HCT116 (cell line): ENCODE data around the gene SMAD7. TPM values are rescaled to one million over a fixed set of nuclear protein-coding genes. Genes with fewer than 3 reads are reported as not detected.

Source experiments
- ATAC-seq: fragments of 200-7000 bp; cut with Tn5 transposase; 2 replicates; pipeline ENCODE4 v1.9.1; 2020; ENCODE audit warnings: mild to moderate bottlenecking, moderate library complexity
- BruUV-seq: library from RNA; stranded (reverse); fragments of 400-500 nt; replicated peaks from 2 replicates; lab custom pipeline; 2021; lab: Mats Ljungman, UMichigan
- CTCF ChIA-PET: fragments of 300-600 bp; sonication (Branson Sonifier 250); formaldehyde crosslinking; loops from one replicate; lab custom pipeline; 2021; ENCODE audit warnings: antibody characterized with exemption; lab: Charles Lee
- POLR2A ChIA-PET: fragments of 300-600, 350-600 bp; sonication (Branson Sonifier 250); formaldehyde crosslinking; loops from one replicate; lab custom pipeline; 2021; ENCODE audit warnings: antibody characterized with exemption; lab: Charles Lee
- RAD21 ChIA-PET, 2 experiments: fragments of 300-600 bp; sonication (Branson Sonifier 250); formaldehyde crosslinking; loops; one replicate each; lab custom pipeline; 2023; ENCODE audit warnings: low total read pairs in 2 of 2; ENCODE audit not compliant: uncharacterized antibody in 2 of 2, unreplicated experiment in 2 of 2, low non-redundant PET in 1 of 2; lab: Charles Lee
- DNase-seq: peaks from one replicate; pipeline ENCODE4 v3.0.0-alpha.2; 2010; ENCODE audit warnings: low read depth, low spot score
- H2AFZ ChIP-seq: fragments of 200-600 bp; shearing (Covaris generic), sonication (generic); 2 replicates; pipeline ENCODE4 v1.6.1; 2017; ENCODE audit warnings: low read depth, mixed run types, mixed read lengths, antibody characterized with exemption, low read length; ENCODE audit not compliant: poor library complexity, severe bottlenecking
- H3K27ac ChIP-seq: 2 replicates; pipeline ENCODE4 v1.5.1; 2012; ENCODE audit warnings: low read depth, low read length
- H3K27me3 ChIP-seq: fragments of 200-600 bp; sonication (generic); 2 replicates; pipeline ENCODE4 v1.6.1; 2016; ENCODE audit warnings: mixed run types, low read length, mixed read lengths; ENCODE audit not compliant: insufficient read depth
- H3K36me3 ChIP-seq, 2 experiments: fragments of 200-500 bp in 1 of 2; fragments of 200-600 bp in 1 of 2; sonication (Bioruptor generic) in 1 of 2; sonication (generic) in 1 of 2; 2 replicates each; pipeline versions ENCODE4 v1.5.1 to v1.6.1; 2014 to 2016; ENCODE audit warnings: low read length in 2 of 2, inconsistent platforms in 1 of 2, mixed read lengths in 1 of 2, mixed run types in 1 of 2; ENCODE audit not compliant: insufficient read depth in 2 of 2, control insufficient read depth in 1 of 2
- H3K4me1 ChIP-seq, 2 experiments: fragments of 200-600 bp in 1 of 2; sonication (generic) in 1 of 2; 2 replicates each; pipeline versions ENCODE4 v1.5.1 to v1.6.1; 2012 to 2017; ENCODE audit warnings: low read length in 2 of 2, inconsistent platforms in 1 of 2, mild to moderate bottlenecking in 1 of 2, mixed read lengths in 1 of 2, mixed run types in 1 of 2, moderate library complexity in 1 of 2; ENCODE audit not compliant: insufficient read depth in 2 of 2, control insufficient read depth in 1 of 2
- H3K4me2 ChIP-seq: fragments of 200-600 bp; sonication (generic); 2 replicates; pipeline ENCODE4 v1.6.1; 2017; ENCODE audit warnings: mixed run types, low read length, mixed read lengths
- H3K4me3 ChIP-seq, 2 experiments: fragments of 200-600 bp in 1 of 2; sonication (generic) in 1 of 2; replicated peaks in 1 of 2; 2 replicates each; pipeline ENCODE4 v1.5.1; 2011 to 2016; ENCODE audit warnings: low read length in 2 of 2, control low read depth in 1 of 2, low read depth in 1 of 2, mild to moderate bottlenecking in 1 of 2, mixed read lengths in 1 of 2, mixed run types in 1 of 2
- H3K79me2 ChIP-seq: fragments of 200-600 bp; sonication (generic); 2 replicates; pipeline ENCODE4 v1.6.1; 2017; ENCODE audit warnings: mild to moderate bottlenecking, mixed run types, low read length, moderate library complexity, mixed read lengths; ENCODE audit not compliant: insufficient read depth
- H3K9ac ChIP-seq: fragments of 200-600 bp; sonication (generic); 2 replicates; pipeline ENCODE4 v1.6.1; 2016; ENCODE audit warnings: low read length, mixed read lengths
- H3K9me2 ChIP-seq: fragments of 200-600 bp; sonication (generic), shearing (Covaris generic); 2 replicates; pipeline ENCODE4 v1.6.1; 2017; ENCODE audit warnings: mixed run types, mild to moderate bottlenecking, moderate library complexity; ENCODE audit not compliant: insufficient read depth
- H3K9me3 ChIP-seq, 2 experiments: fragments of 200-500 bp in 1 of 2; fragments of 200-600 bp in 1 of 2; sonication (Bioruptor generic) in 1 of 2; sonication (generic) in 1 of 2; 2 replicates each; pipeline ENCODE4 v1.6.1; 2014 to 2017; ENCODE audit warnings: low read length in 2 of 2, mixed read lengths in 2 of 2, inconsistent platforms in 1 of 2, low read depth in 1 of 2, mild to moderate bottlenecking in 1 of 2, mixed run types in 1 of 2, moderate library complexity in 1 of 2; ENCODE audit not compliant: control insufficient read depth in 1 of 2, insufficient read depth in 1 of 2
- H4K20me1 ChIP-seq: fragments of 200-600 bp; sonication (generic), shearing (Covaris generic); 2 replicates; pipeline ENCODE4 v1.6.1; 2017; ENCODE audit warnings: mixed run types, mild to moderate bottlenecking, moderate library complexity; ENCODE audit not compliant: insufficient read depth
- ATF3 ChIP-seq: IDR thresholded peaks from 2 replicates; pipeline ENCODE4 v1.6.1; 2012
- CTCF ChIP-seq, 3 experiments: fragments of 200-600 bp in 1 of 3; sonication (generic) in 1 of 3; IDR thresholded peaks in 2 of 3; conservative IDR thresholded peaks in 1 of 3; 2 replicates each; pipeline ENCODE4 v1.5.1; 2012 to 2017; ENCODE audit warnings: low read depth in 2 of 3, low read length in 2 of 3, antibody characterized with exemption in 1 of 3, borderline replicate concordance in 1 of 3, control low read depth in 1 of 3, mild to moderate bottlenecking in 1 of 3, mixed read lengths in 1 of 3, mixed run types in 1 of 3, moderate library complexity in 1 of 3; ENCODE audit not compliant: insufficient read depth in 1 of 3
- EZH2 ChIP-seq: fragments of 200-600 bp; sonication (generic); IDR thresholded peaks from 2 replicates; pipeline ENCODE4 v1.6.1; 2017; ENCODE audit warnings: antibody characterized with exemption, mixed run types
- EZH2phosphoT487 ChIP-seq: fragments of 200-600 bp; IDR thresholded peaks from 2 replicates; pipeline ENCODE4 v1.6.1; 2018; ENCODE audit warnings: antibody characterized with exemption, borderline replicate concordance
- FOSL1 ChIP-seq: IDR thresholded peaks from 2 replicates; pipeline ENCODE4 v1.6.1; 2012; ENCODE audit warnings: low read depth
- JUND ChIP-seq: IDR thresholded peaks from 2 replicates; pipeline ENCODE4 v1.6.1; 2012
- MAX ChIP-seq: IDR thresholded peaks from 2 replicates; pipeline ENCODE4 v1.6.1; 2012
- RAD21 ChIP-seq: IDR thresholded peaks from 2 replicates; pipeline ENCODE4 v1.6.1; 2012; ENCODE audit warnings: low read depth, mild to moderate bottlenecking
- SIN3A ChIP-seq: IDR thresholded peaks from 2 replicates; pipeline ENCODE4 v1.6.1; 2012; ENCODE audit warnings: low read depth
- TCF7L2 ChIP-seq: IDR thresholded peaks from 2 replicates; pipeline ENCODE4 v1.7.0; 2011; ENCODE audit warnings: borderline replicate concordance, inconsistent platforms; ENCODE audit not compliant: insufficient read depth, insufficient read length; ENCODE audit errors: extremely low read depth
- ZNF274 ChIP-seq: fragments of 200-500 bp; sonication (Bioruptor generic); IDR thresholded peaks from 2 replicates; pipeline ENCODE4 v1.6.1; 2014; ENCODE audit warnings: mild to moderate bottlenecking, low read depth, low read length, inconsistent platforms
- intact Hi-C: fragments of 100-400 bp; cut with micrococcal nuclease; formaldehyde crosslinking; loops from 2 replicates; pipeline ENCODE4 v1.10.0; 2022
- total RNA-seq: library from RNA; stranded (reverse); gene quantifications from one replicate; pipeline ENCODE4 v1.2.1, GENCODE V29; 2021; ENCODE audit not compliant: unreplicated experiment

The SMAD7 gene
- total RNA-seq, 1 experiment from 2014 or later: 7.2 TPM

- TF ChIP-seq JUND: no peak
- TF ChIP-seq EZH2: no peak
- no peak for TF ChIP-seq ATF3
- no peak for TF ChIP-seq RAD21
Measured at GRCh38 chr18:48877941-48878340, 72.8 kb downstream of the SMAD7 start (continued).

- Histone ChIP-seq H3K9ac (no peak overlapping the region), H3K4me2 (no peak overlapping the region), H3K36me3 (no peaks in the 10 kb centered on the region), H3K27ac (no peak overlapping the region), H3K27me3 (peaks cover 30% of the 10 kb centered on the region; the same call in 1 of the 2 replicates), H2AFZ (no peak overlapping the region), H3K9me2 (no peaks in the 10 kb centered on the region), H3K4me1 (peaks cover 8 to 23% of the 10 kb centered on the region in 2 experiments), H4K20me1 (no peaks in the 10 kb centered on the region), H3K4me3 (no peak overlapping the region), H3K79me2 (no peaks in the 10 kb centered on the region), H3K9me3 (no peaks in the 10 kb centered on the region)
- BruUV-seq: no TSS peak
- ChIA-PET RAD21 (no interaction called here), CTCF (no interaction called here), POLR2A (no interaction called here)
- intact Hi-C loops: no loop called here
- no peak for DNase-seq
- TF ChIP-seq TCF7L2 (no peak), SIN3A (no peak), ZNF274 (no peak), FOSL1 (no peak), EZH2 (no peak), MAX (no peak), EZH2phosphoT487 (no peak), CTCF (IDR thresholded peaks at IDR 0.05 in 2 of 3, conservative IDR thresholded peaks at IDR 0.05 in 1 of 3; ENCODE audit: borderline replicate concordance in 1 of 3, insufficient read depth in 1 of 3, low read depth in 2 of 3, low read length in 2 of 3) (no peak)
- no peak for ATAC-seq
Measured at GRCh38 chr18:48876590-48876989, 74.2 kb downstream of the SMAD7 start.
